HCT116 (cell line): Measurements from ENCODE around the gene SHISA8.

Experiments
- EGR1 ChIP-seq: IDR thresholded peaks from 2 replicates; pipeline ENCODE4 v1.6.1; 2012; ENCODE audit warnings: low read depth
- ZBTB33 ChIP-seq: IDR thresholded peaks from 2 replicates; pipeline ENCODE4 v1.6.1; 2011; ENCODE audit warnings: mild to moderate bottlenecking, low read length, moderate library complexity; ENCODE audit not compliant: insufficient replicate concordance; ENCODE audit errors: extremely low read depth
- TF ChIP-seq, protein P1 (sequence below), 3 experiments: fragments of 200-600 bp in 1 of 3; sonication (generic) in 1 of 3; IDR thresholded peaks in 2 of 3; conservative IDR thresholded peaks in 1 of 3; 2 replicates each; pipeline ENCODE4 v1.5.1; 2012 to 2017; ENCODE audit warnings: low read depth in 2 of 3, low read length in 2 of 3, antibody characterized with exemption in 1 of 3, borderline replicate concordance in 1 of 3, control low read depth in 1 of 3, mild to moderate bottlenecking in 1 of 3, mixed read lengths in 1 of 3, mixed run types in 1 of 3, moderate library complexity in 1 of 3; ENCODE audit not compliant: insufficient read depth in 1 of 3

GRCh38 chr22:41936894-41937169 lies 22.0 kb upstream of the SHISA8 start:
- no peak for TF ChIP-seq EGR1
- TF ChIP-seq, protein P1, sequence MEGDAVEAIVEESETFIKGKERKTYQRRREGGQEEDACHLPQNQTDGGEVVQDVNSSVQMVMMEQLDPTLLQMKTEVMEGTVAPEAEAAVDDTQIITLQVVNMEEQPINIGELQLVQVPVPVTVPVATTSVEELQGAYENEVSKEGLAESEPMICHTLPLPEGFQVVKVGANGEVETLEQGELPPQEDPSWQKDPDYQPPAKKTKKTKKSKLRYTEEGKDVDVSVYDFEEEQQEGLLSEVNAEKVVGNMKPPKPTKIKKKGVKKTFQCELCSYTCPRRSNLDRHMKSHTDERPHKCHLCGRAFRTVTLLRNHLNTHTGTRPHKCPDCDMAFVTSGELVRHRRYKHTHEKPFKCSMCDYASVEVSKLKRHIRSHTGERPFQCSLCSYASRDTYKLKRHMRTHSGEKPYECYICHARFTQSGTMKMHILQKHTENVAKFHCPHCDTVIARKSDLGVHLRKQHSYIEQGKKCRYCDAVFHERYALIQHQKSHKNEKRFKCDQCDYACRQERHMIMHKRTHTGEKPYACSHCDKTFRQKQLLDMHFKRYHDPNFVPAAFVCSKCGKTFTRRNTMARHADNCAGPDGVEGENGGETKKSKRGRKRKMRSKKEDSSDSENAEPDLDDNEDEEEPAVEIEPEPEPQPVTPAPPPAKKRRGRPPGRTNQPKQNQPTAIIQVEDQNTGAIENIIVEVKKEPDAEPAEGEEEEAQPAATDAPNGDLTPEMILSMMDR (IDR thresholded peaks at IDR 0.05 in 2 of 3, conservative IDR thresholded peaks at IDR 0.05 in 1 of 3; ENCODE audit: borderline replicate concordance in 1 of 3, insufficient read depth in 1 of 3, low read depth in 2 of 3, low read length in 2 of 3): no peak
- TF ChIP-seq ZBTB33: no peak
